ENCODE data around the gene FNDC3B.
A peak's percentile ranks its signal among the peaks of the same experiment; 100 is the strongest.

Gene FNDC3B

DNA sequence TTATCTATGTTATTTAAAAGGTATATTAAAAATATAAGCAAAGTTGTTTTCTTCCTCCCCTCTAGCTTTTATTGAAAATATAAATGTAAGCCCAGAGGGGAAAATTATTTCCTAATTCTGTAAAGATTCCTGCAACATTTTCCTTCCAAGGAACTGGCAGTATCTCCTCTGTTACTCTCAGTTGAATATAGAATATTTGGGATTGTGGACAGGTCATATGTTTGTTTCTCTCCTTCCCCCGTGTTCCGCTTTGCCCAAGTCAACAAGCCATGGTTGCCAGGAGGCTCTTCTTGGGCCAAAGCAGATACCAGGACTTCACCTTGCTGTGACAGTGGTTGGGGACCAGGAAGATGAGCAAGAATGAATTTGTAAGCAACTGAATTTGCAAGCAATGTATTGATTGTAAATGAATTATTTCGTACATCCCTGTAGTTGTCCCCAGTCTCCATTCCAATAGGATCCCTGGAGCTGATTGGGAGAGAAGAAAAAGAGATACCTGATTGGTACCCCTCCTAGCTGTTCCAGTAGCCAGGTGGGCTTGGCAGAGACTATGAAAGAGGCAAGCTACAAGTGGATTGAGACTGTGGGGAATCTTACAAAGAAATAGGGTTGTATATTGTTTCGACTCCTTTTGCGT is 130.8 kb downstream of the FNDC3B start:
- Histone ChIP-seq H3K27me3 (ENCODE audit: control insufficient read depth in 5 of 5, insufficient read depth in 4 of 5, low read length in 5 of 5) (no peaks in the 10 kb centered on the region), H3K4me3 (ENCODE audit: low read depth in 1 of 5, low read length in 5 of 5) (no peak overlapping the region), H3K9ac (ENCODE audit: low read length in 5 of 5) (peak overlapping the region in 3 of 5 donors; percentile 14 to 47 (median 29)), H3K9me3 (ENCODE audit: control insufficient read depth in 5 of 5, low read length in 5 of 5) (no peaks in the 10 kb centered on the region), H3K27ac (ENCODE audit: low read depth, low read length) (peak overlapping the region; percentile 69), H3K4me1 (ENCODE audit: control insufficient read depth in 5 of 5, insufficient read depth in 5 of 5, low read length in 5 of 5) (peaks cover 6 to 45% (median 43%) of the 10 kb centered on the region in 5 donors), H3K36me3 (ENCODE audit: control insufficient read depth in 5 of 5, insufficient read depth in 5 of 5, low read length in 5 of 5) (no peaks in the 10 kb centered on the region)

GRCh38 chr3:172170841-172171240 is 131.5 kb downstream of the FNDC3B start:
- no peak overlapping the region for H3K4me3 ChIP-seq (ENCODE audit: low read depth in 1 of 5, low read length in 5 of 5)
- no peaks in the 10 kb centered on the region for H3K9me3 ChIP-seq (ENCODE audit: control insufficient read depth in 5 of 5, low read length in 5 of 5)
- peaks cover 6 to 50% (median 48%) of the 10 kb centered on the region in 5 donors for H3K4me1 ChIP-seq (ENCODE audit: control insufficient read depth in 5 of 5, insufficient read depth in 5 of 5, low read length in 5 of 5)
- peak overlapping the region; percentile 69 for H3K27ac ChIP-seq (ENCODE audit: low read depth, low read length)
- H3K9ac ChIP-seq (ENCODE audit: low read length in 5 of 5), result no peak overlapping the region
- no peaks in the 10 kb centered on the region for H3K36me3 ChIP-seq (ENCODE audit: control insufficient read depth in 5 of 5, insufficient read depth in 5 of 5, low read length in 5 of 5)
- no peaks in the 10 kb centered on the region for H3K27me3 ChIP-seq (ENCODE audit: control insufficient read depth in 5 of 5, insufficient read depth in 4 of 5, low read length in 5 of 5)

DNA sequence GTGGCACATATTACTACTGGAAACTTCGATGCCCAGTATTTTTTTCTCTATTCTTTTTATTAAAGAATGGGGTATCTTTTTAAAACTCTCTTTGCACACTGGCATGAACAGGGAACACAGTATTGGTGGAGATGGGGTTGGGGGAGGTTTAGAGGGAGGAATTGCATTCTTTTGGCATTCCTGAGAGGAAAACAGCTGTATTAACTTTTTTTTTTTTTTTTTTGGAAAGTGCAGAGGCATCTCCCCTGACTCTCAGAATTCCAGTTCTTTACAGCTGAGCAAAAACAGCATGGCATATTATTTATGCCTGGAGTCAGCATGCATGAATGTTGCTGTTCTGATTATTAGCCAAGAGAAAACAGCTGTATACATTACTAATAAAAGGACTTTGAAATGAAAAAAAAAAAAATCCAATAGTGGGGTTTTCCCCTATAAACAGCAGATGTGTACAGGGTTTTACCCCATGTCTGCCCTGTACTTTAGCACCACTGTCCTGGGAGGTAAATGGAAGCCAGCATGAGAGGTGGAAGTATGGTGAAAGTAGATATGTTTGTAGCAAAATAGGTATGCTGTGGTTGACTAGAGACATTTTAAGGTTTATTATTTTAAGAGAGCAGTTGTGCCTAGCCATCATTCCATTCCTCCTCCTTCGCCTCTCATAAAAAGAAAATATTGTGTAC is 132.2 kb downstream of the FNDC3B start:
- Histone ChIP-seq H3K4me1 (ENCODE audit: control insufficient read depth in 5 of 5, insufficient read depth in 5 of 5, low read length in 5 of 5) (peaks cover 6 to 57% (median 55%) of the 10 kb centered on the region in 5 donors), H3K27me3 (ENCODE audit: control insufficient read depth in 5 of 5, insufficient read depth in 4 of 5, low read length in 5 of 5) (no peaks in the 10 kb centered on the region), H3K4me3 (ENCODE audit: low read depth in 1 of 5, low read length in 5 of 5) (no peak overlapping the region), H3K9me3 (ENCODE audit: control insufficient read depth in 5 of 5, low read length in 5 of 5) (no peaks in the 10 kb centered on the region), H3K9ac (ENCODE audit: low read length in 5 of 5) (no peak overlapping the region), H3K27ac (ENCODE audit: low read depth, low read length) (peak overlapping the region; percentile 15), H3K36me3 (ENCODE audit: control insufficient read depth in 5 of 5, insufficient read depth in 5 of 5, low read length in 5 of 5) (no peaks in the 10 kb centered on the region)

GRCh38 chr3:172173316-172174254 is 134.2 kb downstream of the FNDC3B start:
- H3K4me3 ChIP-seq (ENCODE audit: low read depth in 1 of 5, low read length in 5 of 5), result no peak overlapping the region
- H3K27ac ChIP-seq (ENCODE audit: low read depth, low read length), result peak overlapping the region; percentile 2
- H3K9me3 ChIP-seq (ENCODE audit: control insufficient read depth in 5 of 5, low read length in 5 of 5), result no peaks in the 10 kb centered on the region
- no peaks in the 10 kb centered on the region for H3K36me3 ChIP-seq (ENCODE audit: control insufficient read depth in 5 of 5, insufficient read depth in 5 of 5, low read length in 5 of 5)
- H3K27me3 ChIP-seq (ENCODE audit: control insufficient read depth in 5 of 5, insufficient read depth in 4 of 5, low read length in 5 of 5), result no peaks in the 10 kb centered on the region
- no peak overlapping the region for H3K9ac ChIP-seq (ENCODE audit: low read length in 5 of 5)
- H3K4me1 ChIP-seq (ENCODE audit: control insufficient read depth in 5 of 5, insufficient read depth in 5 of 5, low read length in 5 of 5), result peaks cover 8 to 55% (median 54%) of the 10 kb centered on the region in 5 donors

DNA sequence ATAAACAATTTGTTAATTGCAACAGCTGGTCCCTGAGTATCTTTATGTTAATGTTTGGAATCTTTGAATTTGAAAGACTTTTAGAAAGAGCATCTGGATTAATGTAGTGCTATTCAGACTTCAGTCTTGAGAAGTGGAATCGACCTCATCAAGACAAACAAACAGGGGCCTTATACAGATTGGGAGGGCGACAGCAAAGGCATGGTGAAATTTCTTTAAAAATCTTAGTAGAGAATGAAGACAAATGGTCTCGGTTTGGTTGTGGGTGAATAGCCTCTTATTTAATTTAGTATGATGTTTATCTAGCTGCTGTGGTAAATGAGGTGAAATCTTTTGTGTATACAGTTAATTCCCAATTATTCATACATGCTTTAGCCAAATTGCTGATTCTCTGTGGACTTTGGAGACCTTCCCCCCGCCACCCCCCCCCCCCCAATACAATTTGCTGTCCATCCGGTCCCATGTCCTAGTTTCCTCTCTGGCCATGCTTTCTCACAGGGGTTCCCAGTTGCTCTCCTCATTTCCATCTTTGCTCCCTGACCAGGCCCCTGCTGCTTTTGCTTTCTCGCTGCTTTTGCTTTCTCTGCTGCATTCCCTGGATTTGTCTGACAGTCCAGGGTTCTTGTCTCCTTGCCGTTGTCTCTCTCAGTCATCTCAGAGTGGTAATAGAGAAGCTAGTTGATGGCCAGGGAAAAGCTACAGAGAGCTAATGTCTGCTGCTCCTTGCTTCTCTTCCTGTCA is 135.3 kb downstream of the FNDC3B start:
- peak overlapping the region; percentile 2 for H3K27ac ChIP-seq (ENCODE audit: low read depth, low read length)
- H3K27me3 ChIP-seq (ENCODE audit: control insufficient read depth in 5 of 5, insufficient read depth in 4 of 5, low read length in 5 of 5), result no peaks in the 10 kb centered on the region
- H3K9me3 ChIP-seq (ENCODE audit: control insufficient read depth in 5 of 5, low read length in 5 of 5), result no peaks in the 10 kb centered on the region
- H3K4me1 ChIP-seq (ENCODE audit: control insufficient read depth in 5 of 5, insufficient read depth in 5 of 5, low read length in 5 of 5), result peaks cover 2 to 45% (median 44%) of the 10 kb centered on the region in 5 donors
- no peaks in the 10 kb centered on the region for H3K36me3 ChIP-seq (ENCODE audit: control insufficient read depth in 5 of 5, insufficient read depth in 5 of 5, low read length in 5 of 5)
- H3K9ac ChIP-seq (ENCODE audit: low read length in 5 of 5), result peak overlapping the region in 1 of 5 donors; percentile 35
- H3K4me3 ChIP-seq (ENCODE audit: low read depth in 1 of 5, low read length in 5 of 5), result no peak overlapping the region

DNA sequence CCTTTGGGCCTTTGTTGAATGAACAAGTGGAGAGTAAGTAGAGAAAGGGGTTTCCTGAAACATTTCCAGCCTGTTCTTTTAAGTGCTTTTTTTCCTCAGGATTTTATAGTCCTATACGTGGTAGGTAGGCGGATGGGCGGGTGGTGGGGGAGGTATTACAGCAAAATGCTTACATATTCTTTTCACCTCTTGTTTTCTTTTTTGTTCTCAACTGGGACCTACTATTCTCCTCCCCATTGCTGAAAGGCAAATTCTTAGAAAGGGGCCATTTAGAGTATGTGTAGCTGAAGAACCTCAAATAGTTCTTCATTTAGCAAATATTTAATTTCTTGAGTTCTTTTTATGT is 135.8 kb downstream of the FNDC3B start:
- Histone ChIP-seq H3K27me3 (ENCODE audit: control insufficient read depth in 5 of 5, insufficient read depth in 4 of 5, low read length in 5 of 5) (no peaks in the 10 kb centered on the region), H3K27ac (ENCODE audit: low read depth, low read length) (no peak overlapping the region), H3K9me3 (ENCODE audit: control insufficient read depth in 5 of 5, low read length in 5 of 5) (no peaks in the 10 kb centered on the region), H3K4me1 (ENCODE audit: control insufficient read depth in 5 of 5, insufficient read depth in 5 of 5, low read length in 5 of 5) (peaks cover 5 to 46% (median 42%) of the 10 kb centered on the region in 5 donors), H3K9ac (ENCODE audit: low read length in 5 of 5) (peak overlapping the region in 1 of 5 donors; percentile 35), H3K4me3 (ENCODE audit: low read depth in 1 of 5, low read length in 5 of 5) (no peak overlapping the region), H3K36me3 (ENCODE audit: control insufficient read depth in 5 of 5, insufficient read depth in 5 of 5, low read length in 5 of 5) (no peaks in the 10 kb centered on the region)

GRCh38 chr3:172176061-172176770 is 136.8 kb downstream of the FNDC3B start:
- H3K27ac ChIP-seq (ENCODE audit: low read depth, low read length), result peak overlapping the region; percentile 10
- H3K9me3 ChIP-seq (ENCODE audit: control insufficient read depth in 5 of 5, low read length in 5 of 5), result no peaks in the 10 kb centered on the region
- H3K36me3 ChIP-seq (ENCODE audit: control insufficient read depth in 5 of 5, insufficient read depth in 5 of 5, low read length in 5 of 5), result no peaks in the 10 kb centered on the region
- no peaks in the 10 kb centered on the region for H3K27me3 ChIP-seq (ENCODE audit: control insufficient read depth in 5 of 5, insufficient read depth in 4 of 5, low read length in 5 of 5)
- no peak overlapping the region for H3K4me3 ChIP-seq (ENCODE audit: low read depth in 1 of 5, low read length in 5 of 5)
- H3K4me1 ChIP-seq (ENCODE audit: control insufficient read depth in 5 of 5, insufficient read depth in 5 of 5, low read length in 5 of 5), result peaks cover 5 to 39% (median 38%) of the 10 kb centered on the region in 5 donors
- H3K9ac ChIP-seq (ENCODE audit: low read length in 5 of 5), result no peak overlapping the region

DNA sequence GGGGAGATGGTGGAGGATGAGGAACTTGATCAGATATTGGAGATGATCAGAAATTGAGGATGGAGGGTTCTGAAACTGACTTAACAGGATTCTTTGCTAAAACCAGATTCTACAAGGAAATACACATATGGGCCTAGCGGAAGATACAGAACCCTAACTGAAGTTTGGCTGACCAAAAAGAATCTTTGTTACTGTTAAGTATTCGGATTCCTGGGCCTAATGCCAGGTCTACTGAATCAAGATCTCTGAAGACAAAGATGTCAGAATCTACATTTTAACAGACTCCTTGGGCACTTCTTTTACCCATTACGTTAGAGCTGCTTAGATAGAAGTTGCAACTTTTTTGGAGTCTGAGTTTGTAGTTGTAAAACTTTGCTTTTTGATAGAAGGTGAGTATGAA is 137.7 kb downstream of the FNDC3B start:
- Histone ChIP-seq H3K9ac (ENCODE audit: low read length in 5 of 5) (no peak overlapping the region), H3K4me1 (ENCODE audit: control insufficient read depth in 5 of 5, insufficient read depth in 5 of 5, low read length in 5 of 5) (peaks cover 8 to 38% (median 34%) of the 10 kb centered on the region in 5 donors), H3K27ac (ENCODE audit: low read depth, low read length) (no peak overlapping the region), H3K4me3 (ENCODE audit: low read depth in 1 of 5, low read length in 5 of 5) (no peak overlapping the region), H3K36me3 (ENCODE audit: control insufficient read depth in 5 of 5, insufficient read depth in 5 of 5, low read length in 5 of 5) (no peaks in the 10 kb centered on the region), H3K27me3 (ENCODE audit: control insufficient read depth in 5 of 5, insufficient read depth in 4 of 5, low read length in 5 of 5) (no peaks in the 10 kb centered on the region), H3K9me3 (ENCODE audit: control insufficient read depth in 5 of 5, low read length in 5 of 5) (no peaks in the 10 kb centered on the region)

DNA sequence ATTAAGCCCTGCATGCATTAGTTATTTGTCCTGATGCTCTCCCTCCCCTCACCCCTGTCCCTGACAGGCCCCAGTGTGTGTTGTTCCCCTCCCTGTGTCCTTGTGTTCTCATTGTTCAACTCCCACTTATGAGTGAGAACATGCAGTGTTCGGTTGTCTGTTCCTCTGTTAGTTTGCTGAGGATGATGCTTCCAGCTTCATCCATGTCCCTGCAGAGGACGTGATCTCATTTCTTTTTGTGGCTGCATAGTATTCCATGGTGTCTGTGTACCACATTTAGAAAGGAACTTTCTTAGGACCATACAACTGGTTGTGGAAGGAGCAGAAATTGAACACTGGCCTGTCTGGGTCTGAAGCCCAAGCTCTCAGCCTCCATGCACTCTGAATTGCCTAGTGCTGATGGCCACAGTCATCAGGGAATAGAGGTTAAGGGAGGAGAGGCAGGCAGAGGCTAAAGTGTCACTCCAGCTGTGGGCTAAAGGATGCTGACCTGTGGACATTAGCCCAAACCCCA is 138.5 kb downstream of the FNDC3B start:
- Histone ChIP-seq H3K9ac (ENCODE audit: low read length in 5 of 5) (no peak overlapping the region), H3K9me3 (ENCODE audit: control insufficient read depth in 5 of 5, low read length in 5 of 5) (no peaks in the 10 kb centered on the region), H3K36me3 (ENCODE audit: control insufficient read depth in 5 of 5, insufficient read depth in 5 of 5, low read length in 5 of 5) (no peaks in the 10 kb centered on the region), H3K4me1 (ENCODE audit: control insufficient read depth in 5 of 5, insufficient read depth in 5 of 5, low read length in 5 of 5) (peaks cover 10 to 46% (median 36%) of the 10 kb centered on the region in 5 donors), H3K4me3 (ENCODE audit: low read depth in 1 of 5, low read length in 5 of 5) (no peak overlapping the region), H3K27me3 (ENCODE audit: control insufficient read depth in 5 of 5, insufficient read depth in 4 of 5, low read length in 5 of 5) (no peaks in the 10 kb centered on the region), H3K27ac (ENCODE audit: low read depth, low read length) (no peak overlapping the region)
